Smooth muscle cell (in vitro differentiated cells): ENCODE data around the gene PGS1. TPM values are rescaled to one million over a fixed set of nuclear protein-coding genes. Genes with fewer than 3 reads are reported as not detected.

ENCODE experiments used
- DNase-seq: peaks from one replicate; lab custom pipeline; 2025; ENCODE audit not compliant: unreplicated experiment; lab: John Stamatoyannopoulos, UW
- H2AFZ ChIP-seq: fragments of 200-600 bp; sonication (generic); 2 replicates; pipeline ENCODE4 v1.6.0; 2016; ENCODE audit warnings: antibody characterized with exemption, low read depth, mild to moderate bottlenecking
- H3F3A ChIP-seq: fragments of 200-600 bp; sonication (generic); 2 replicates; pipeline ENCODE4 v1.6.0; 2017; ENCODE audit warnings: antibody characterized with exemption, low read depth
- H3K27ac ChIP-seq: fragments of 200-600 bp; sonication (generic); 2 replicates; pipeline ENCODE4 v1.5.1; 2016; ENCODE audit warnings: low read depth, mild to moderate bottlenecking
- H3K27me3 ChIP-seq: fragments of 200-600 bp; sonication (generic); 2 replicates; pipeline ENCODE4 v1.6.1; 2016; ENCODE audit warnings: low read depth, mild to moderate bottlenecking
- H3K36me3 ChIP-seq: fragments of 200-600 bp; sonication (generic); 2 replicates; pipeline ENCODE4 v1.5.1; 2016; ENCODE audit warnings: low read depth
- H3K4me1 ChIP-seq: fragments of 200-600 bp; sonication (generic); 2 replicates; pipeline ENCODE4 v1.5.1; 2016; ENCODE audit warnings: low read depth
- H3K4me2 ChIP-seq: fragments of 200-600 bp; sonication (generic); 2 replicates; pipeline ENCODE4 v1.6.0; 2016; ENCODE audit warnings: mild to moderate bottlenecking
- H3K4me3 ChIP-seq: fragments of 200-600 bp; sonication (generic); 2 replicates; pipeline ENCODE4 v1.5.1; 2016; ENCODE audit warnings: mild to moderate bottlenecking
- H3K79me2 ChIP-seq: fragments of 200-600 bp; sonication (generic); 2 replicates; pipeline ENCODE4 v1.6.0; 2016; ENCODE audit warnings: low read depth, mild to moderate bottlenecking
- H3K9ac ChIP-seq: fragments of 200-600 bp; sonication (generic); 2 replicates; pipeline ENCODE4 v1.6.0; 2016; ENCODE audit warnings: low read depth
- H3K9me3 ChIP-seq: fragments of 200-600 bp; sonication (generic); replicated peaks from 2 replicates; pipeline ENCODE4 v1.5.1; 2016; ENCODE audit warnings: low read depth
- H4K20me1 ChIP-seq: fragments of 200-600 bp; sonication (generic); 2 replicates; pipeline ENCODE4 v1.6.0; 2016; ENCODE audit warnings: low read depth
- CTCF ChIP-seq: fragments of 200-600 bp; sonication (generic); IDR thresholded peaks from 2 replicates; pipeline ENCODE4 v1.5.1; 2017; ENCODE audit warnings: borderline replicate concordance, mild to moderate bottlenecking, antibody characterized with exemption; ENCODE audit not compliant: insufficient read depth, poor library complexity, severe bottlenecking
- WGBS: methylation state at CpG from one replicate; pipeline ENCODE4 v1.1.7; 2016; ENCODE audit warnings: low lambda C conversion rate; 5-methylcytosine and 5-hydroxymethylcytosine counted together
- polyA plus RNA-seq: library from polyadenylated mRNA; unstranded; fragments of >200 nt; fragmentation: Nextera tagmentation; extraction: Ambion mirVana; gene quantifications from 2 replicates; pipeline ENCODE4 v1.2.1, GENCODE V29; 2016
- total RNA-seq: library from RNA; depleted of rRNA; stranded (reverse); fragments of >200 nt; gene quantifications from 2 replicates; pipeline ENCODE4 v1.2.3, GENCODE V29; 2014

The PGS1 gene
- total and polyA plus RNA-seq, 2 experiments from 2014 or later = 22.6 to 29.9 TPM

GRCh38 chr17:78342449-78343186 lies 35.8 kb upstream of the PGS1 start:
- WGBS = 34% methylated on average over 25 of the region's 26 CpGs
- Histone ChIP-seq H3K79me2 (no peaks in the 10 kb centered on the region), H3K4me3 (peak overlapping the region; percentile 47), H4K20me1 (no peaks in the 10 kb centered on the region), H3K4me1 (peaks cover 13% of the 10 kb centered on the region), H3K9me3 (no peaks in the 10 kb centered on the region), H3K4me2 (peak overlapping the region; percentile 89), H3K36me3 (no peaks in the 10 kb centered on the region), H3K27me3 (no peaks in the 10 kb centered on the region), H3F3A (peaks cover 8% of the 10 kb centered on the region), H3K9ac (peak overlapping the region; percentile 88), H3K27ac (peak overlapping the region; percentile 97), H2AFZ (no peak overlapping the region)
- no peak for TF ChIP-seq CTCF
- DNase-seq = peak; percentile 61

- DNase-seq = peak; percentile 61
- Histone ChIP-seq H3K36me3 (no peaks in the 10 kb centered on the region), H3F3A (peaks cover 8% of the 10 kb centered on the region), H3K4me1 (peaks cover 13% of the 10 kb centered on the region), H3K9ac (peak overlapping the region; percentile 88), H3K9me3 (no peaks in the 10 kb centered on the region), H3K79me2 (no peaks in the 10 kb centered on the region), H3K27me3 (no peaks in the 10 kb centered on the region), H3K27ac (peak overlapping the region; percentile 97), H3K4me3 (no peak overlapping the region), H4K20me1 (no peaks in the 10 kb centered on the region), H2AFZ (no peak overlapping the region), H3K4me2 (peak overlapping the region; percentile 89)
- TF ChIP-seq CTCF = no peak
- 26% methylated on average over 5 of the region's 5 CpGs for WGBS
These were observed 35.3 kb upstream of the PGS1 start for GRCh38 chr17:78343187-78343542.

GRCh38 chr17:78343543-78344201 lies 34.8 kb upstream of the PGS1 start:
- H3K4me1 ChIP-seq = peaks cover 13% of the 10 kb centered on the region
- no peaks in the 10 kb centered on the region for H4K20me1 ChIP-seq
- no peaks in the 10 kb centered on the region for H3K79me2 ChIP-seq
- 82% methylated on average over 19 of the region's 19 CpGs for WGBS
- no peaks in the 10 kb centered on the region for H3K36me3 ChIP-seq
- peaks cover 8% of the 10 kb centered on the region for H3F3A ChIP-seq
- H3K27me3 ChIP-seq = no peaks in the 10 kb centered on the region
- no peak overlapping the region for H3K4me3 ChIP-seq
- no peaks in the 10 kb centered on the region for H3K9me3 ChIP-seq
- H3K27ac ChIP-seq = peak overlapping the region; percentile 97
- H3K4me2 ChIP-seq = peak overlapping the region; percentile 89
- no peak overlapping the region for H2AFZ ChIP-seq
- no peak overlapping the region for H3K9ac ChIP-seq
- DNase-seq = no peak
- TF ChIP-seq CTCF = no peak

- no peak for DNase-seq
- no peak overlapping the region for H3K4me2 ChIP-seq
- no peak overlapping the region for H2AFZ ChIP-seq
- H3K27ac ChIP-seq = no peak overlapping the region
- no peaks in the 10 kb centered on the region for H4K20me1 ChIP-seq
- H3K4me1 ChIP-seq = peaks cover 13% of the 10 kb centered on the region
- no peaks in the 10 kb centered on the region for H3K27me3 ChIP-seq
- H3K79me2 ChIP-seq = no peaks in the 10 kb centered on the region
- peaks cover 8% of the 10 kb centered on the region for H3F3A ChIP-seq
- no peaks in the 10 kb centered on the region for H3K36me3 ChIP-seq
- 95% methylated on average over 10 of the region's 10 CpGs for WGBS
- no peaks in the 10 kb centered on the region for H3K9me3 ChIP-seq
- TF ChIP-seq CTCF = no peak
- H3K9ac ChIP-seq = no peak overlapping the region
- no peak overlapping the region for H3K4me3 ChIP-seq
These were observed 33.8 kb upstream of the PGS1 start for GRCh38 chr17:78344666-78345065.
